Activated CD4-positive, alpha-beta T cell treated with anti-CD3 and anti-CD28 coated beads for 4 hours (primary cell): Measurements from ENCODE around the gene NR4A3.
A peak's percentile ranks its signal among the peaks of the same experiment; 100 is the strongest.

Experiments
- DNase-seq, 2 donors: peaks; one replicate each; pipeline ENCODE4 v3.0.0-alpha.2; 2020

Gene NR4A3

DNA sequence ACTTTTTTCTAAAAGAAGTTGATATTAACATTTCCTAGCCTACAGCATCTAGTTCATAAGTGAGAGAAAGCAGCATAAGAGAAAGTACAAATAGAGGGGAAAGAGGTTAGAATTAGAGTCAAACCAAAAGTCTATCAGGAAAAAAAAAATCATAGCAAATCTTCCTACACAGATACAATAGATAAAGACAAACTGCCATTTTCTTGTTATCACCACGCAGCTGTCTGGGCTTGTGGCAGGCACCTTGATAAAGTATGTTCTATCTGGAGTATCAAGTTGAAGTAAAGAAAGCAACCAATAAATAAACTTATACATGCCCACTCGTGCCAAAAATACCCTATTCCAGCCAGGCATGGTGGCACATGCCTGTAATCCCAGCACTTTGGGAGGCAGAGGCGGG is 5.3 kb upstream of the NR4A3 start:
- no peak for DNase-seq

DNA sequence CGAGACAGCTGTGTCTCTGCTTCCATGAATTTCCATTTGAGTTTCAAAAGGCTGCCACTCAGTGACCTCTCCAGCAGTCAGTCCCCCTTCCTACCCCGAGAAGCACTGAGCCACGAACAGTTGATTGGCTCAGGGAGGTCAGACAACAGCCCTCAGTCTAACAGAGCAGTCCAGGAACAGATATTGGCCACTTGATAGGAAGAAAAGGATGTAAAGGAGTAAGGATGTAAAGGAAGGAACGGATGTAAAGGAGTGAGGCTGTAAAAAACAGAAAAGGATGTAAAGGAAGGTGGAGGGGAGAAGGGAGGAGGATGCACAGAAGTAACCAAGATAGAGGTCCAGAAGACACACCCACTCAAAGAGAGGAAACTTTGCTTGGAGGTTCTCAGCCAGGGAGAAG is 3.2 kb upstream of the NR4A3 start:
- no peak for DNase-seq

DNA sequence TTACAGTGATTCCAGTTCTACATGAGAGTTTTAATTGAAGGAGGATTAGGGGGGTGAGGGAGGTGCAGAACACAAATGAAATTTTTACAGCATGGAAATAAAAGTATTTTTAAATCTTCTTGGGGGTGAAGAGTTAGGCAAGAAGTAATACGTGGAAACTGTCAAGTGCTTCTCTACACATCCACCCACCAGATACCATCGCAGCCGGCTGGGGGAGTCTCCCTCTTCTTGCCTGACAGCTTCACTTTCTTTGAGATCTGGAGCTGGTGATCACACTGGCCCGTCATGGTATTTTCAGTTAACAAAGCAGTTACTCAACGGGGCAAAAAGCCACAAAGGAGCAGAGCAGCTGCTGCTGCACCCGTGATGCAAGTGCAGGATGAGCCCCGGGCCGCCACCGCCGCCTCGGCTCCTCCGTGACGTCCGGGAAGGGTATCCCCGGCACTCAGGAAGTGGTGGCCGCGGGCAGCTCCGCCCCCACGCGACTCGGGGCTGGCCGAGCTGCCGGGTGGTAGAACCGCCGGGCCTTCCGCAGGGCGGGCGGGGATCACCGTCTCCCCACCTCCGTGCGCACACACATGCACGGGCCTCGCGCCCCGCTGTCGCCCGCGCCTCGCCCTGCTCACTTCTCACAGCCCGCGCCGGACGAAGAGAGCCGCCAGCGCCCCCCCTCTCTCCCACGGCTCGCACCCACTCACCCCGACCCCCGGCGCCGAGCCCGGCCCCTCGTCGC is 2.4 kb upstream of the NR4A3 start:
- DNase-seq, result peak; percentile 88 to 93

DNA sequence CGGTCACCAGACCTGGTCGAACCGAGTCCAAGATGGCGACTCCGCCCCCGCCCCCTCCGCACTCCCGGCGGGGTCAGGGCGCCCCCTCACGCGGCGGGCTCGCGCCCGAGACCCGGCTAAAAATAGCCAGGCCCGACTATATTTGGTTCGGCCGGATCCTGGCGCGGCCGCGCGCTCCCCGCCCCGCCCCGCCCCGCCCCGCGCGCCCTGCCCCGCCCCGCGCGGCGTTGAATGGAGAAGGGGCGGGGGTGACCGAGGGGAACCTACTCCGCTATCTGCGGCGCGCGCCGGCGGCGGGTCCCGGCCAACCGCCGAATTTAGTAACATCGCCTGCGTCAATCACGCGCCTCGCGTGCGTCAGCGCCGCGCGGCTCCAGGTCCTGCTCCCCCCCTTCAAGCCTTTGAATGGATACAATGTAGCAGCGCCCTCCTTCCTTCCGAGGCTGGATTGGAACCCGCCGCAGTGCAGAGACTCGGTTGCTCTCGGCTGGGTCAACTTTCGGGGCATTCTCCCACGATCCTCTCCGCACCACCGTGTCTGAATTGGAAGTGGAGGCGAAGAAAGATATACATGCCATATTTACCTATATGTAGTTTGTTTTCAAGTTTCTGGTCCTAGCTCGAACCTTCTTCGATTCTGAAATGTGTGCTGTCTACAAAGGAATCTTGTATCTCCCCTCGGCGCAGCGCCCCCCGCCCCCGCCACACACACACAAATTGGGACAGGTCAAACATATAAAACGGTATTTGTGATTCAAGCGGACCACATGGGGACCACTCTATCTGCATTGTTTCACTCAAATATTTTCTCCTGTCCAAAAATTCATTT is 1.6 kb upstream of the NR4A3 start:
- DNase-seq, result peak; percentile 88 to 89

DNA sequence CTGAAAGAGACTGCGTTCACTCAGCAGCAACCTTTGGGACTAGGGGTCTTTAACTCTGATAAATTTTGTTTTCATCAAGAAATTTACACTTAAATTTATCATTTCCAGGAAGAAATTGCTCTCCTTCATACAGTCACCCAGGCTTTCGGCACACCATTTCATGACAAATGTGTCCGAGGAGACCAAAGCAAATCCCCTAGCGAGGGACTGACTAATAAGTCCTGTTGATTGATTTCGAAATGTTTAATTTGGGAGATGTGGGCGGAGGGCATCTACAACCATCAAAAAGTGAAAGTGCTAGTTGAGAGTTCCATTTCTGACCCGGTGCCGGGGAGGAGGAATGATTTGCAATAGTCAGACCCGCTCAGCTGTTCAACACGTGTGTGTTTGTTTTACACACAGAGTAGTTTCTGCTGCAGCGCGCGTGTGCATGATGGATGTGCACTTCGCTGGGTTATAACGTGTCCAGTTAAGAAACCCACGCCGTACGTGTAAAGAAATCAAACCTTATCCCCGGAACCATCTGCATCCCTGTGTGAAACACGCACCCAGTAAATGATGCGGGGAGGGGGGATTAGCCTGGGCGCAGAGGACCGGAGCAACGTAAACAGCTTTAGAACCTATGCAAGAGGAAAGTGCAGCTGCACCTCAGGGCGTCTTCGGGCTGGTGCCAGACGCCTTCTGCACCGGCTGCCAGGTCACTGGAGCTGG is 845 bp upstream of the NR4A3 start:
- peak; percentile 56 to 57 for DNase-seq

DNA sequence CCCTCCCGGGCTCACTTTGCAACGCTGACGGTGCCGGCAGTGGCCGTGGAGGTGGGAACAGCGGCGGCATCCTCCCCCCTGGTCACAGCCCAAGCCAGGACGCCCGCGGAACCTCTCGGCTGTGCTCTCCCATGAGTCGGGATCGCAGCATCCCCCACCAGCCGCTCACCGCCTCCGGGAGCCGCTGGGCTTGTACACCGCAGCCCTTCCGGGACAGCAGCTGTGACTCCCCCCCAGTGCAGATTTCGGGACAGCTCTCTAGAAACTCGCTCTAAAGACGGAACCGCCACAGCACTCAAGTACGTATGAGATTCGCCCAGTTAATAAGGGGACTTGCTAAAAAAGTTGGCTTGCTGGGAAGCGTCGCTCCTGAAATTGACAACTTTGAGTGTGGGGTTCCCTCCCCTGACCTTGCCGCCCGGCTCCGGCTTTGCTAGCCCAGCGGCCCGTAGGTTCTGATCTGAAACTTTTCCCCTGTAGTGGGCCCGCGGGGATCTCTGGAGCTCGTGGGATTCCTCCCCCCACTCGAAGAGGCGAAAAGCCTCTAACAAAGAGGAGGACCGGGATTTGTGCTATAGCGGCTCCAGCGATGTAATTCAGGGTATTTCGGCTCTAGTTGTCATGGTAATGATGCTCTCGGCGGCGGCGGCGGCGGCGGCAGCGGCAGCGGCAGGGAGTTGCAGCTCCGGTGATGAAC is 572 bp downstream of the NR4A3 start:
- DNase-seq, result peak; percentile 42 to 53

DNA sequence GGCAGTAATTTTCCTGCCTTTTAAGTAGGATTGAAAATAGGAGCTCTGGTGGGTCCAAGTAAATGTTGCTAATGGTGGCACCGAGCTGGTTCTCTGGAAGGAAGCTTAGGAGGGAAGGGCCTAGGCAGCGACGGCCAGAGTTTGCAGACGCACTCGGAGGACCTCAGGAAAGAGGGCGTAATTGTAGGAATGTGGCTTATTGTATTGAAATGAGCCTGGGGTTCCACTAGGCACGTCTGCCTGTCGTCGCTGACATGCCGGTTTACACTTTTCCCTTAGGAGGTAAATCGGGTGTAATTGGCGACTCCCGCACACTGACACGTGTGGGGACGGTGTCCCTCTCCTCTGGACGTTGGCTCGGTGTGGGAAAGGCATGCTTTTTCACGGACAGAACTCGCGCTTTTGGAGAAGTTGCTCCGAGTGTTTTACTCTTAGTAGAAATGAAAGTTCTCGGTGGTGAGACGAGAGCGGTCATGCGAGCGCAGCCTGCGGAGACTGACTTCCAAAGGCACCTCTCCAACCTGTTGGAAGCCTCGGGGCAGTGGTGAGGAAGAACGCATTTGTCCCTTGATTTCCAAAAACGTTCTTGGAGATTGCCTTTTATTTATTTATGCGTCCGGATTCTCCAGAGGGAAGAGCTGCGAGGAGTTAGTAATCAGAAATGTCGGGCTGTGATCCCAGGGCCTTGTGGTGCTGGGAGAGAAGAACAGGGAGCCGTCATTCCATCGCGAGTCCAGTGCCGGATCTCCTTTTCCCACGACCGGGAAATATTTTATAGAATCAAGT is 1.3 kb downstream of the NR4A3 start:
- DNase-seq, result no peak

DNA sequence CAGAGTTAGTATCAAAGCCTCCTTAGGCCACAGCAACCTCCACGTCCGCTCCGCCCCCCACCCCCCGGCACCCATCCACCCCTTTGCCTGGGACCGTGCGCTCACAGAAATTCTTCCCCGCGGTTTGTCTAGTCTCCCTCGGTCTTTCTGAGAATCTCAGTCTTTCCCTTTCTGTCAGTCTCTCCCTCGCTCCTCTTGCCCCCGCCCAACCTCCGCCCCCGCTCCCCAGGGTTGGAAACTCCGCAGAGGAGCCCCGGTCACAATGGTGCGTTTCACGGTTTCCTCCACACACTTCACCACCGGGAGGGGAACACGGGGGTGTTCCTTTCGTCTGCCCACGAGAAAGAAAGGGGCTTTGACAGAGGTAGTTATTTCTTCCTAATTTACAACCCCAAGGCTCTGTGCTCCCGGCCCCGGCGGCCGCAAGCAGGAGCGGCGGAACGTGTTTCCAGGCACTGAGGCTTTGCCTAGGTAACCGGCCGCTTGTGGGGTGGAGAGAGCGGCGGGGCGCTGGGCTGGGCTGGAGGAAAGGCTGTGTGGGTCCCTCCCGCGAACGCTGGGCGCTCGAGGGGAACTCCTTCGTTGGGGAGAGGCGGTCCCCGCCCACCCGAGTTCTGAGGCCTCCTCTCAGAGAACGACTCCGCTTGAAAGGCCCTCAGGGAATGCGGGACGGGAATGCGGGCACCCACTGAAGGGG is 2.1 kb downstream of the NR4A3 start:
- peak; percentile 90 for DNase-seq

DNA sequence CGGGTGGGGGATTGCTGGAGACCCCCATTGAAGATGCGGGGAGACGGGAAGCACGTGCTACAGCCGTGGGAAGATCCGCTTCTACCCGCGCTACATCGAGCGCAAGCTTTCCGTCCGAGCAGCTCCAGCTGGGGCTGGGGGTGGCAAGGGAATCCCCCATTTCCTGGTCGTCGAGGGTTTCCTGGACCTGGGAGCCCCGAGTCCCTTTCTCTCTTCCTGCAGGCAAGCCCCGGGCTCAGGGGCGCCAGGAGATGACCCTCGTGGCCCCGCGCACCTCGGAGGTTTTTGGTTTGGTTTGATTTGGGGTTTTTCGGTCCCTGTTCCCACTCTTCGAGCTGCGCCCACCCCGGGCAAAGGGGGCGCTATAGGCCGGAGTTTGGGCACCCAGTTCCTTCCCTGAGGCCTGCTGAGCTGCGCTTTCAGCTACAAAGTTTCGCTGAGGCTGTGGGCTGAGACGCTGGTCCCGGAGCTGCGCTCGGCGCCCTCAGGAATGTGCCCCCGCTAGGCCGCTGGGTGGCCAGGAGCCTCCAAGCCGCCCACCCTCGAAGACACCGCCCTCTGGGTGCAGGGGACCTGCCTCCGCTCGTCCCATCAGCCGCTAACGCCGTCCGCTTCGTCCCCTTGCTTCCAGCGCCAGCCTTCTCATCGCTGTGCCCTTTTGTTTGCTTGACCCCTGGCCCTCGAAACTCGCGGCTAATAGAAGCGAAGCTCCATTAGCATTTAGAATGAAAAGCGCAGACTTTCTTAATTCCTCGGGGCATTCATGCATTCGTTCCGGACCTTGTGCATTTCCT is 2.9 kb downstream of the NR4A3 start:
- peak; percentile 57 to 67 for DNase-seq

DNA sequence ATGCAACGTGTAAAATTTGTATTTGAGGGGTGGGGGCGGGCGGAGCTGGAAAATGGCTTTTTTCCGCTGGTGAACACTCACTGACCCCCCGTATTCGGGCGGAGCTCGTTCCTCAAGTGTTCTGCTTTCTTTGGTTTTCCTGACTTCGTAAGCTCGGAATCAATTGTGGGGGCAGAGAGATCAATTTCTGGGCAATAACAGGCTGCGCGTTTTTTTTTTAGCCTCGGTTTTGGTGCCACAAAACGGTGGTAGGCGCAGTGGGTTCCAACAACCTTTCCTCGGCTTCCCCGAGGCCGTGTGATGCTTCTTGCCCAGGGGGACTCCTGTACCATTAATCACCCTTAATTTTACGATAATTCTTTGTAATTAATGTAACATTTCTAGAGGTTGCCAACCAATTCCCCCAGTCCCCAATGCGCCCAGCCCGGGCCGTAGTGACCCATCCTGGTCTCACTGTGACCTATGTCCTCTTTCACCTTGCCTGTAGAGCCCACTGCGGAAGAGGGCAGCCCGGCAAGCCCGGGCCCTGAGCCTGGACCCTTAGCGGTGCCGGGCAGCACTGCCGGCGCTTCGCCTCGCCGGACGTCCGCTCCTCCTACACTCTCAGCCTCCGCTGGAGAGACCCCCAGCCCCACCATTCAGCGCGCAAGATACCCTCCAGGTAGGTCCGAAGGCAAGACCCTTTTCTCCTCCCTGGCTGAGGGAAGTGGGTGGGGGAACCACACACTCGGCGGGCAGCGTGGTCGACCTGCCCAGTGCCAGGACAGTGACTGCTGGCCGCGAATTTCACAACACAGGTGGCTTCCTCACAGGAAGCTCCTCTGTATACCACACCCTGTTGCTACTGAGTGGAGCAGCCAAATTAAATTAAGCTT is 3.7 kb downstream of the NR4A3 start:
- DNase-seq, result no peak

DNA sequence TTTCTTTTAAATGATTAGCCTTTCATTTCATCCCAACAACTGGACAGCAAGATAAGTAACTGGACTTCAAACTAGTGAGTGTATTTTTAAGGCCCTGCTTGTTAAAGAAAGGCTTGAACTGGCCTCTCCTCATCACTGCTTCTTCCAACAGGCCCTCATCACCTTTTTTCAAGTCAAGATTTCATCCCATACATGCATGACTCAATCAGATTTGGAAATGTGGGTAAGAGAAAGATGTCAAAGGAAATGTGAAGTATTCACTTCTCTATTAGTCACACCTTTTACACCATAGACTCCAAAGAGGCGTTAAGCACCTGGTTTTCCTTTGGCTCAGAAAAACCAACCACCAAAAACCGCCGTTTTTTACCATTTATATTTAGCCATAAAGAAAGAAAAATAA is 4.9 kb downstream of the NR4A3 start:
- DNase-seq, result no peak

DNA sequence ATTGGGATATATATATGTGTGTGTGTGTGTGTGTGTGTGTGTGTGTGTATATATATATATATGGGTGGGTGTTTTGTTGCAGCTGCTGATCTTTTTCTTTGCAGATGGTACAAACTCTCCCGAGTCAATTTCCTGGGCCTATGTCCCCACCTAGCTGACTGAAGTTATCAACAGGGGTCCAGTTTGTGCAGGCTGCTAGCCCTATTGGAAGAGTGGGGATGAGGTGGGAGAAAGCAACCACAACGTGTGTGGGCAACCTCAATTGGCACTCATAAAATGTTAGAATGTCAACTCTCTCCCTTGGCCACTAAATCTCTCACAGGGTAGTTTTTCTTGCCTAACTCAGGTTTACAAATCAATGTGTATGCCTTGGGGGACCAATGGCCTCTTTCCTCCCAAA is 5.6 kb downstream of the NR4A3 start:
- no peak for DNase-seq

DNA sequence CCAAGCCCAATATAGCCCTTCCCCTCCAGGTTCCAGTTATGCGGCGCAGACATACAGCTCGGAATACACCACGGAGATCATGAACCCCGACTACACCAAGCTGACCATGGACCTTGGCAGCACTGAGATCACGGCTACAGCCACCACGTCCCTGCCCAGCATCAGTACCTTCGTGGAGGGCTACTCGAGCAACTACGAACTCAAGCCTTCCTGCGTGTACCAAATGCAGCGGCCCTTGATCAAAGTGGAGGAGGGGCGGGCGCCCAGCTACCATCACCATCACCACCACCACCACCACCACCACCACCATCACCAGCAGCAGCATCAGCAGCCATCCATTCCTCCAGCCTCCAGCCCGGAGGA is 6.3 kb downstream of the NR4A3 start:
- no peak for DNase-seq

DNA sequence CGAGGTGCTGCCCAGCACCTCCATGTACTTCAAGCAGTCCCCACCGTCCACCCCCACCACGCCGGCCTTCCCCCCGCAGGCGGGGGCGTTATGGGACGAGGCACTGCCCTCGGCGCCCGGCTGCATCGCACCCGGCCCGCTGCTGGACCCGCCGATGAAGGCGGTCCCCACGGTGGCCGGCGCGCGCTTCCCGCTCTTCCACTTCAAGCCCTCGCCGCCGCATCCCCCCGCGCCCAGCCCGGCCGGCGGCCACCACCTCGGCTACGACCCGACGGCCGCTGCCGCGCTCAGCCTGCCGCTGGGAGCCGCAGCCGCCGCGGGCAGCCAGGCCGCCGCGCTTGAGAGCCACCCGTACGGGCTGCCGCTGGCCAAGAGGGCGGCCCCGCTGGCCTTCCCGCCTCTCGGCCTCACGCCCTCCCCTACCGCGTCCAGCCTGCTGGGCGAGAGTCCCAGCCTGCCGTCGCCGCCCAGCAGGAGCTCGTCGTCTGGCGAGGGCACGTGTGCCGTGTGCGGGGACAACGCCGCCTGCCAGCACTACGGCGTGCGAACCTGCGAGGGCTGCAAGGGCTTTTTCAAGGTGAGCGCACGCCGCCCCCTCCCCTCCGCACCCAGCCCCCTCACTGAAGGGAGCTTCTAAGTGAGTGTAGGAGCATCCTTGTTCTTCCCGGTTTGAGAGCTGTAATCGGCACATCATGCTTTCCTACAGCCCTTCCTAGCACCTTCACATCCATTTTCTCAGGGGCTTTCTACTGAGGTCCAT is 6.9 kb downstream of the NR4A3 start:
- no peak for DNase-seq

DNA sequence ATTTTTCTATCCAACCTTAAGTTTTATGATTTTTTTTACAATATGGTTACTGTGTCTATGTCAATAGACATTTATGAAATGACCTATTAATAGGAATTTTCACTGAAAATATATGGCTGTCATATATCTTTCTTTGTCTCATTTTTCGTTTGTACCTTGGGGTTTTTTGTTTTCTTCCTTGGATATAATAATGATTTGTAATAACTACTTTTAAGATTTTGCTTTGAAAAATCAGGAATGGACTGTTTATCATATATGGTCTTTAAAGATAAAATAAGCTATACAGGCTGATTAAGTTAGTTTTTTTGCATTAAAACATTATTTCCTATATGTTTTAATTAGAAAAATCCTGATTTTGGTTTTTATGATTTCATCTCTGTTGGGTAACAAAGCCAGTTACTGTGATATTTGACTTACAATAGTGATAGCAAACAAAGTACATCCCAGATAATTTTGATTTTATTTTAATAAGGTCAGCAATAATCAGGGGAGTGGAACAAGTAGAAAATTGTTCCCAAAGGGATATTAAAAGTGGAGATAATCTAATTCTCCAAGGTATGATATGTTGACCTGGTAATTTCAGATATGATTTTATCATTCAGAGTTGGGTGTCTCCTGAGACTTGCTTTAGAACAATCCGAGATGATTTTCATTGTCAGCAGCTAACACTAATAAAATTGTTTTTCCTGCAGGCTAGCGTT is 10.3 kb downstream of the NR4A3 start:
- no peak for DNase-seq

DNA sequence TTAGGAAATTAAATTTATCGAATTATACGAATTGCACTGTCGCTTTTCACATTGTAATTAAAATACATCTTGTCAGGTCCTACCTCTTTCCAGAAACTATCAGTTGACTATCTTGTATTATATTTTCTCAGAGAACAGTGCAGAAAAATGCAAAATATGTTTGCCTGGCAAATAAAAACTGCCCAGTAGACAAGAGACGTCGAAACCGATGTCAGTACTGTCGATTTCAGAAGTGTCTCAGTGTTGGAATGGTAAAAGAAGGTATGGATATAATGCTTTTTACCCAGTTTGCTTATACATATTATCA is 10.8 kb downstream of the NR4A3 start:
- no peak for DNase-seq

DNA sequence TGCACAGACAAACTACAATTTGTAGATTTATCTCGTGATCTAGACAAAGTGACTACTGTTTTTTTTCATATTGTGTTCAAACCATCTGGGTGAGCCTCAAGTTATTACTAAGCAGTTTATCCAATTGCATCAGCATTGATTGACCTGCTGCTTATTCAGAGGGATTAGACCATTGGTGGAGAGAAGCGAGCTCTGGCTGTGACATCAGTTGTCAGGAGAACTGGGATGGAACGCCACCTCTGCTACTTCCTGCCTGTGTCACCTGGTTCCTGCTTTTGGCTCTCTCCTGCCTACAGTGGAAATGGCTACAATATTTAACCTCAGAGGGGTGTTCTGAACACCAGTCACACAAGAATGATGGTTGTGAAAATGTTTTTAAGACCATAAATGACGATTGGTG is 12.1 kb downstream of the NR4A3 start:
- no peak for DNase-seq

DNA sequence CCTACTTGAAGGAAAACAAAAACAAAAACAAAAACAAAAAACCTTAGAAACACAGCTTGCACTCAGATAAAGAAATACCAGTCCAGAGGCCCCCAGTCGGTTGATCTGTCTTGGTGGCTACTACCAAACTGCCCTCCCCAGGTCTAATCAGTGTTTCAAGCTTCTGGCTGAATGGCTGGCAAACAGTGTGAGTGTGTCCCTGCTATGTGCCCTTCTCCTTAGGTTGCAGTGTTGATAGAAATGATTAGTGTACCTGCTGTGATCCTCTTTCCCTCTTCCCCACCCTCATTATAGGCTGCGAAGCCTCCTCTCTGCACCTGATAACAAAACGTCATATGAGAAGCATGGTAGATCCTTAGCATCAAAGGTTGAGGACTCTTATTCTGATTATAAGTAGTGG is 12.8 kb downstream of the NR4A3 start:
- DNase-seq, result no peak

DNA sequence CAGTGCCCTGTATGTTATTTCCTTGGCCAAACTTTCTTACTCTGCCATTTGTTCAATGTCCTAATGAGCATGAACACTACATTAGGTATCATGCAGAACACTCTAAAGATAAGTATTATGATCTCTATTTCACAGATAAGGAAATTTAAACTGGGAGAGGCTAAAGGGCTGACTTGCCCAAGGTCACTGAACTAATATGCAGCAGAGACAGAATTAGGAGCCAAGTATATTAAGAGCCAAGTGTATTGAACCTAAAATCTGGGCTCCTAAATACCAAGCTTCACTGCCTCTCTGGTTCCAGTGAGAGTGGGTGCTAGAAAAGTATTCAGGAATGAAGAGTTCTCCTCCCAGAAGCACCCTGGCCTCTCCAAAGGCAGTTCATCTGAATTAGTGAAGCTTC is 13.5 kb downstream of the NR4A3 start:
- no peak for DNase-seq
